ENCODE measurements around the gene RPL27A.

The RPL27A gene

GRCh38 chr11:8671651-8672062, 10.9 kb upstream of the RPL27A start:
- no peak for FAIRE-seq

GRCh38 chr11:8672346-8672745, 10.2 kb upstream of the RPL27A start:
- FAIRE-seq (no peak), DNase-seq (ENCODE audit: extremely low spot score, insufficient read length, low read depth) (no peak)

More at GRCh38 chr11:8671651-8672062, 10.9 kb upstream of the RPL27A start:
- DNase-seq (ENCODE audit: extremely low spot score, insufficient read length, low read depth): no peak

GRCh38 chr11:8674859-8675258, 7.7 kb upstream of the RPL27A start:
- FAIRE-seq: no peak
- no peak for DNase-seq (ENCODE audit: extremely low spot score, insufficient read length, low read depth)

- no peak for DNase-seq (ENCODE audit: extremely low spot score, insufficient read length, low read depth)
- FAIRE-seq: no peak
Measured at GRCh38 chr11:8676458-8676857, 6.1 kb upstream of the RPL27A start.

GRCh38 chr11:8679006-8679405, 3.6 kb upstream of the RPL27A start:
- FAIRE-seq (no peak), DNase-seq (ENCODE audit: extremely low spot score, insufficient read length, low read depth) (no peak)

GRCh38 chr11:8681837-8682302, 722 bp upstream of the RPL27A start:
- FAIRE-seq (no peak), DNase-seq (ENCODE audit: extremely low spot score, insufficient read length, low read depth) (no peak)

GRCh38 chr11:8683115-8683807, 669 bp downstream of the RPL27A start:
- FAIRE-seq: no peak
- no peak for DNase-seq (ENCODE audit: extremely low spot score, insufficient read length, low read depth)

GRCh38 chr11:8684600-8685290, 2.2 kb downstream of the RPL27A start:
- no peak for DNase-seq (ENCODE audit: extremely low spot score, insufficient read length, low read depth)
- FAIRE-seq: no peak

- FAIRE-seq: no peak
Measured at GRCh38 chr11:8685306-8685705, 2.7 kb downstream of the RPL27A start.

GRCh38 chr11:8685820-8686219, 3.2 kb downstream of the RPL27A start:
- FAIRE-seq (no peak), DNase-seq (ENCODE audit: extremely low spot score, insufficient read length, low read depth) (no peak)

More at GRCh38 chr11:8685306-8685705, 2.7 kb downstream of the RPL27A start:
- DNase-seq (ENCODE audit: extremely low spot score, insufficient read length, low read depth): no peak

- DNase-seq (ENCODE audit: extremely low spot score, insufficient read length, low read depth) (no peak), FAIRE-seq (no peak)
Measured at GRCh38 chr11:8686325-8686724, 3.7 kb downstream of the RPL27A start.

- DNase-seq (ENCODE audit: extremely low spot score, insufficient read length, low read depth) (peak; percentile 90), FAIRE-seq (peak; percentile 95)
Measured at GRCh38 chr11:8688414-8689362, 6.1 kb downstream of the RPL27A start.

GRCh38 chr11:8689726-8690255, 7.2 kb downstream of the RPL27A start:
- DNase-seq (ENCODE audit: extremely low spot score, insufficient read length, low read depth) (no peak), FAIRE-seq (no peak)

- FAIRE-seq: no peak
- DNase-seq (ENCODE audit: extremely low spot score, insufficient read length, low read depth): no peak
Measured at GRCh38 chr11:8690374-8691342, 8.1 kb downstream of the RPL27A start.

- FAIRE-seq: no peak
Measured at GRCh38 chr11:8691601-8692000, 9.0 kb downstream of the RPL27A start.

GRCh38 chr11:8692417-8692816, 9.8 kb downstream of the RPL27A start:
- no peak for DNase-seq (ENCODE audit: extremely low spot score, insufficient read length, low read depth)
- FAIRE-seq: no peak

More at GRCh38 chr11:8691601-8692000, 9.0 kb downstream of the RPL27A start:
- DNase-seq (ENCODE audit: extremely low spot score, insufficient read length, low read depth): no peak

GRCh38 chr11:8693010-8693551, 10.5 kb downstream of the RPL27A start:
- no peak for FAIRE-seq
- DNase-seq (ENCODE audit: extremely low spot score, insufficient read length, low read depth): no peak

GRCh38 chr11:8693555-8693954, 11.0 kb downstream of the RPL27A start:
- no peak for FAIRE-seq

GRCh38 chr11:8694137-8694536, 11.5 kb downstream of the RPL27A start:
- no peak for DNase-seq (ENCODE audit: extremely low spot score, insufficient read length, low read depth)
- no peak for FAIRE-seq

More at GRCh38 chr11:8693555-8693954, 11.0 kb downstream of the RPL27A start:
- DNase-seq (ENCODE audit: extremely low spot score, insufficient read length, low read depth): no peak

Data from GM18507 (cell line).